H54 (cell line): ENCODE results near the gene SHQ1.
A peak's percentile ranks its signal among the peaks of the same experiment; 100 is the strongest.

Experiments used
- DNase-seq: peaks from one replicate; pipeline ENCODE4 v3.0.0; 2011; ENCODE audit warnings: low spot score, mixed read lengths; ENCODE audit not compliant: insufficient read length
- FAIRE-seq: peaks from 3 replicates; lab custom pipeline; 2011; peaks lifted over from hg19 to GRCh38; lab: Jason Lieb, UNC
- POLR2A ChIP-seq: IDR thresholded peaks from 2 replicates; pipeline ENCODE4 v1.6.1; 2011; ENCODE audit warnings: low read depth, mild to moderate bottlenecking, low read length

Gene SHQ1

GRCh38 chr3:72830452-72831223 lies 17.6 kb downstream of the SHQ1 start:
- FAIRE-seq (no peak), DNase-seq (no peak)
- no peak for TF ChIP-seq POLR2A

DNA sequence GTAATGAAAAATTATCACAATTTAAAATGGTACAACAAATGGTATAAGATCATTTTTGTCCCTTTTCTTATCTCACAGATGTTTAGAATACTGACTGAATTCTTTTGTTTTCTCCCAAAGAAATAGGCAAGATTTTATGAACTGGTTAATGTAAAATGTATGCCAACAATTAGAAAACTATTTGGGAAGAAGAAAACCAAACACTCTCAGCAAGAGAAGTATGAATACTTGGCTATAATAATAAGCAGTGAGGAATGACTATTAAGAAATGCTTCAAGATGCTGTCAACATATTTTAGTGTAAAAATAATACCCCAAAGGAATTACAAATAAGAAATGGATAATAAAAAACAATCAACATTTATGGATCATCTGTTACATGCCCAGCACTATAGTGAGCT lies 18.5 kb downstream of the SHQ1 start:
- no peak for TF ChIP-seq POLR2A
- FAIRE-seq, result no peak
- no peak for DNase-seq

DNA sequence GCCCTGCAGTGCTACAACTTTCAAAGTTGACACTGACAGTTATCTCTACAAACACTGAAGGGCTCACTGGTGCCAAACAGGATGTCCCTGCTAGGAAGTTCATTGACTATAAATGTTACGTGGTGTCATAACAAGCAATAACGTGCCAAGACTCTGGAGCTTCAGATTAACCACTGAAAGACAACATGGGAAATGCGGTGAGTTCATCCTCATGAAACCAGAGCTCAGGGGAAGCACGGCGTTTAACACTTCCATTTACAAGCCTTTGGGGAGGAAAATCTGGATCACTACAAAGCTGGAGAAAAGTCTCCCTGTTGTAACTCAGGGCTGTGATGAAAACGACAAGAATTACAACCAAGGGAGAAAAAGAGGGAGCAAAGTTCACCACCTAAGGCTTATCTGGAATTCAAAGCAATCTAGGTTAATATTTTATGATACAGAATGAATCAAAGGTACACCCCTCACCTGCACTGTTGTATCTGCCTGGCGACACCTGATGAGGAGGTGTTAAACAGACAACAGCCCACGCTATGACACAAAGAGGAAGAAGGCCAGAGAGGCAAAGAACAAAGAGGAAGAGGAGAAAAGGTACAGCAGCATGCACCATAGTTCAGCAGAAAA lies 27.0 kb downstream of the SHQ1 start:
- DNase-seq (no peak), FAIRE-seq (peak; percentile 11)
- no peak for TF ChIP-seq POLR2A

DNA sequence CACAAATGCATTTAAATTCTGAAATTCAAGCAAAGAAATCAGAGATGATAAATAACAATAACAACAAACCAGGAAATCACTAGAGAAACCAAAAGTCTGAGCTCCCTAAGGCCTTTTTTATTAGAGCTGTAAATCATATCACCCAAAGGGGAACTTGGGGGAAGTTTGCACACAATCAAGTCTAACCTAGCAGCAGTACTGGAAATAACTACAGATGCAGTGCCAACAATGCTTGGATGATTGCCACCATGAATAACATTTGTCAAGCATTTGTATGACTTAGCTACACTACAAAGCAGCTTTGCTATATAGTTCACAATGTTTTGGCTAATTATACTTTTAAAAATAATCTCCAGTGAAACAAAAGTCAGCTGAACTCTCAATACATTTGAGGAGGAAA lies 27.8 kb downstream of the SHQ1 start:
- peak; percentile 92 for FAIRE-seq
- DNase-seq, result no peak
- no peak for TF ChIP-seq POLR2A

GRCh38 chr3:72818905-72819304 lies 29.3 kb downstream of the SHQ1 start:
- FAIRE-seq (peak; percentile 60), DNase-seq (no peak)
- TF ChIP-seq POLR2A, result no peak

- no peak for TF ChIP-seq POLR2A
- FAIRE-seq, result peak; percentile 30
- no peak for DNase-seq
Observed at GRCh38 chr3:72818092-72818773, 30.0 kb downstream of the SHQ1 start.

GRCh38 chr3:72816862-72817355 lies 31.3 kb downstream of the SHQ1 start:
- no peak for DNase-seq
- no peak for TF ChIP-seq POLR2A
- FAIRE-seq, result no peak

DNA sequence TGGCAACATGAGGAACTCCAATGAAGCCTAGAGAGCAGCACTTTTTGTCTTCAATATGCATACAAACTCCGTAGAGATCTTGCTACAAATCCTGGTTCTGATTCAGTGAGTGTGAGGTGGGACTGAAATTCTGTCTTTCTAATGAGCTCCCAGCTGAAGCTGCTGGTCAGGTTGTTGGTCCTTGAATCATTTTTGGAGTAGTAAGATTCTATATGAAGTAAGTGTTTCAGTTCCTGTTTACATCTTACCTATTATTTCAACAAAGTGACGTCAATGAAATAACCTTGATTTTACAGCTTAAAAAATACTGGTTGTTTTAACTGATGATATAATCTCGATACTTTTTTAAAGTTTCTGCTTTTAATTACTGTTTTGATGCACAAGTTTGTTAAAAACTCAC lies 33.9 kb downstream of the SHQ1 start:
- TF ChIP-seq POLR2A, result no peak
- FAIRE-seq (no peak), DNase-seq (no peak)

- TF ChIP-seq POLR2A, result no peak
- FAIRE-seq (no peak), DNase-seq (no peak)
Observed at GRCh38 chr3:72812201-72812600, 36.0 kb downstream of the SHQ1 start.

GRCh38 chr3:72811571-72811970 lies 36.7 kb downstream of the SHQ1 start:
- DNase-seq (no peak), FAIRE-seq (no peak)
- TF ChIP-seq POLR2A, result no peak

DNA sequence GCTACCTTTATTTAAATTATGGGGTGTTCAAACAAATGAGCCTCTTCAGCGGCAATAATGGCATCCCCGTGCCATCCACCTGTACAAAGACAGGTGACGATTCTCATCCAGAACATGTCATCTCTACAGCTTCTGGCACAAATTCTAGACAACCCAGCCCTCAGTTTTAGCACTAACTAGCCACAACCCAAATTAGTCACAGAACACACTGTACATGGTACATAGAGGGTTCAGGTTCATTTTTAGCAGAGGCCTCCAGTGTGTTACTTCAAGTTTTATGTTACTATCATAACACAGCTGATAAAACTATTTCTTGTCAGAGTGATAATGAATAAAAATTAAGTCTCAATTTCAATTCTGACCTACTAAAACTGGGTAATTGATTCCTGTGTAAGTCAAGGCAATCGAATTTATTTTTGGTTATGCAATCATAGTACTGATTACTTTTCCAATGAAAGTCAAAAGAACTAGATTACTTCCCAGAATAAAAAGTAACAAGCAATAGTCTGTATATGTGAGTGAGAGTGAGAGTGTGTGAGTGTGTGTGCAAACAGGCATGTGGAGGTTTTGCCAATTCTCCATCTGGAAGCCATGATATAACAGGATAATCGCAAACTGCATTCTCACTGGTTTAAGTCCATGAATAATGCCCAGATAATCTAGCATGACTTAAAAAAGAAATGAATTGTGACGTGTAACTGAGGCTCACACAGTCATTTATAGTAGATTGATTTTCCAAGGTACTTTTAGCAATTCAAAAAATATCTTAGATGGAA lies 37.4 kb downstream of the SHQ1 start:
- FAIRE-seq, result no peak
- no peak for TF ChIP-seq POLR2A
- no peak for DNase-seq

- no peak for FAIRE-seq
- no peak for DNase-seq
- TF ChIP-seq POLR2A, result no peak
Observed at GRCh38 chr3:72810063-72810462, 38.2 kb downstream of the SHQ1 start.

GRCh38 chr3:72804361-72804760 lies 43.9 kb downstream of the SHQ1 start:
- FAIRE-seq (no peak), DNase-seq (no peak)
- no peak for TF ChIP-seq POLR2A

- no peak for TF ChIP-seq POLR2A
- no peak for DNase-seq
- FAIRE-seq, result no peak
Observed at GRCh38 chr3:72803573-72803972, 44.7 kb downstream of the SHQ1 start.

- FAIRE-seq, result no peak
Observed at GRCh38 chr3:72802001-72802400, 46.2 kb downstream of the SHQ1 start.

More at GRCh38 chr3:72802001-72802400, 46.2 kb downstream of the SHQ1 start:
- no peak for TF ChIP-seq POLR2A
- DNase-seq, result no peak
